HG03558 (cell line): ENCODE results near the gene PNPLA3.

Source experiments
- ATAC-seq: cut with Tn5 transposase; IDR thresholded peaks from one replicate; pipeline ENCODE4 v1.9.1; 2021; ENCODE audit warnings: moderate number of reproducible peaks; ENCODE audit not compliant: unreplicated experiment; ENCODE audit errors: extremely low read depth

PNPLA3 gene

GRCh38 chr22:43921370-43921769 is 2.2 kb upstream of the PNPLA3 start:
- ATAC-seq = no peak

- no peak for ATAC-seq
Measured at GRCh38 chr22:43922123-43922522, 1.5 kb upstream of the PNPLA3 start.

- no peak for ATAC-seq
Measured at GRCh38 chr22:43923191-43923590, 414 bp upstream of the PNPLA3 start.

- ATAC-seq = no peak
Measured at GRCh38 chr22:43924877-43925276, 1.3 kb downstream of the PNPLA3 start.

GRCh38 chr22:43925433-43926348 is 2.1 kb downstream of the PNPLA3 start:
- ATAC-seq = no peak

- no peak for ATAC-seq
Measured at GRCh38 chr22:43926349-43926710, 2.7 kb downstream of the PNPLA3 start.

GRCh38 chr22:43928468-43928867 is 4.9 kb downstream of the PNPLA3 start:
- ATAC-seq = no peak

GRCh38 chr22:43928908-43929307 is 5.3 kb downstream of the PNPLA3 start:
- ATAC-seq = no peak

GRCh38 chr22:43931771-43932170 is 8.2 kb downstream of the PNPLA3 start:
- no peak for ATAC-seq

- no peak for ATAC-seq
Measured at GRCh38 chr22:43941449-43941848, 17.8 kb downstream of the PNPLA3 start.

- no peak for ATAC-seq
Measured at GRCh38 chr22:43944670-43945430, 21.2 kb downstream of the PNPLA3 start.

GRCh38 chr22:43945632-43946383 is 22.2 kb downstream of the PNPLA3 start:
- no peak for ATAC-seq

GRCh38 chr22:43946384-43946667 is 22.7 kb downstream of the PNPLA3 start:
- ATAC-seq = no peak

- no peak for ATAC-seq
Measured at GRCh38 chr22:43948836-43949406, 25.3 kb downstream of the PNPLA3 start.

- ATAC-seq = no peak
Measured at GRCh38 chr22:43951391-43951790, 27.8 kb downstream of the PNPLA3 start.

- no peak for ATAC-seq
Measured at GRCh38 chr22:43951966-43952365, 28.4 kb downstream of the PNPLA3 start.

GRCh38 chr22:43953988-43954785 is 30.6 kb downstream of the PNPLA3 start:
- no peak for ATAC-seq

- ATAC-seq = peak; percentile 75
Measured at GRCh38 chr22:43955040-43955882, 31.7 kb downstream of the PNPLA3 start, which contains the start of gene SAMM50. Gene SAMM50, plus strand, starts transcription at chr22:43955442. Its CDS starts 136 bp downstream, at chr22:43955578.
